GM19023 (cell line): ENCODE measurements around the gene TMSB10.
"Not testable (repeated sequence)": the region's sequence is repeated elsewhere in the genome, so short reads cannot be mapped to it uniquely, and the experiment has no call there.

Source experiments
- ATAC-seq: cut with Tn5 transposase; IDR thresholded peaks from one replicate; pipeline ENCODE4 v1.9.1; 2021; ENCODE audit warnings: mild to moderate bottlenecking, moderate library complexity; ENCODE audit not compliant: unreplicated experiment

TMSB10 gene

GRCh38 chr2:84905181-84906107 is at the start of gene TMSB10:
TSS of gene TMSB10 (plus strand) at chr2:84905656.
- ATAC-seq: peak; percentile 74

DNA sequence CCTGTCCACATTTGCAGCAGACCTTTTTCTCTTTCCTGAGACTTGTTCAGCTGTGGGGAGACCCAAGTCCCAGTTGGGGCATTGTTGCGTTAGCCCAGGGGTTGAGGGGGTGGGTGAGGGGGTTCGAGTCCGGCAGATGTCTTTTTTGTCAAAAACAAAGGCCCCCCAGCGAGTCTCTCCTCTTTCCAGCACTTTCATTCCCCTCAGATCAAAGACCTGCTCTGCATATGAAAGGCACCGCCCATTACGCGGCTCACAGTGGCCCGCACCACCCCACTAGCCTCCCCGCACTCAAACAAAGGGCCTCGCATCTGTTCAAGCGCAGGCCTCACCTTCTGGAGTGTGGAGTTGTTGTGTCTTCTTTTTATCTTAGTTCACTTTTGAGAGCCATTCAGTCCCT is 49.7 kb upstream of the TMSB10 start:
- ATAC-seq: no peak

DNA sequence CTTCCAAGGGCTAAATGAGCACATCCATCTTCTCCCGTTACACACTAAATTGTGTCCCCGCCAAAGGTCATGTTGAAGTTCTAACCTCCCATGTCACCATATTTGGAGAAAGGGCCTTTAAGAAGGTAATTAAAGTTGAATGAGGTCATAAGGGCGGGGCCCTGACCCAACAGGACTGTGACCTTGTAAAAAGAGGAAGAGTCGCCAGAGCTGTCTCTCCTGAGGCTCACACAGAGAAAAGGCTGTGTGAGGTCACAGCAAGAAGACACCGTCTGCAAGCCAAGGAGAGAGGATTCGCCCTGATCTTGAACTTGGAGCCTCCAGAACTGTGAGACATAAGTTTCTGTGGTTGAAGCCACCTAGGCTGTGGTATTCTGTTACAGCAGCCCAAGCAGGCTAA is 48.7 kb upstream of the TMSB10 start:
- ATAC-seq: no peak

GRCh38 chr2:84857566-84857965 is 47.9 kb upstream of the TMSB10 start:
- ATAC-seq: no peak

DNA sequence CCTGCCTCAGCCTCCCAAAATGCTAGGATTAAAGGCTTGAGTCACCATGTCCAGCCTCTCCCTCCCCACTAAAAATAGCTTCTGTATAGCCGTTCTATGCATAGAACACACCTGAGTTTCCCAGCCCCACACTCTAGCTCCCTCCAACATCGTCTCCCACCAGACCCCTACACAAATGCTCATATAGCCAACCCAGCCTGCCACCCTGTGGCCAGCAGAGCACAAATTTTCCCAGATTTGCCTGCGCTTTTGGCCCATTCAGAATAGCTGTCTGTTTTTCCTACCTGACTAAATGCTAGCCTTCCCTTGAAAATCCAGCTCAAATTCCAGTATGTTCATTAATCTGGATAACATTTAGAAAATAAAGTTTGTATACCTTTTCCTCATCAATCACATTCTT is 47.3 kb upstream of the TMSB10 start:
- no peak for ATAC-seq

GRCh38 chr2:84858937-84859336 is 46.5 kb upstream of the TMSB10 start:
- no peak for ATAC-seq

GRCh38 chr2:84861539-84861938 is 43.9 kb upstream of the TMSB10 start:
- no peak for ATAC-seq

- ATAC-seq: no peak
Observed at GRCh38 chr2:84862006-84862405, 43.5 kb upstream of the TMSB10 start.

DNA sequence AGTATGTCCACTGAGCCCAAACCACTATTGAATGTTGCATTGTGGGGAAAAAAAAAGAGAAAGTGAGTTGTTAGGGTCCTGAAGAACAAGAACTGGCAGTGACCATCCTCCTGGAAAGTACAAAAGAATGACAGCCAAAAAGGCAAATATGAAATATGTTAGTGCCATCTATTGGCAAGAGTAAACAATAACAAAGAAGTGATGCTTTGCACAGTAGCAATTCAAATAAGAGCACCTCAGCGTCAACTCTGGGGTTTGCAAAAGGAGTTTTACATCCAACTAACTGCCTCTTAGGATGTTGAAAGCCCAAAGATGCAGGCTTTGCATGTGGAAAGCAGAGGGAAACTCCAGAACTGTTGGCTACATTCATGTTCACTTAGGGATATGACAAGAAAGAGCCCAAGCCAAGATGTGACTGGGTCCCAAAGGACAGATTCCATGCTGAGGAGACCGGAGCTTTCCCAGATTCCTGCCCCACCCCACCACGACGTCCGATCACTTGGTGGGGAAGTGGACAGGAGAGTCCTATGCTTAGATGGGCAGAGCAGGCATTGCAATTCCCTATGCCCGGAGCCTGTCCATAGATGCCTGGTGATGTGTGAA is 40.2 kb upstream of the TMSB10 start:
- ATAC-seq: no peak

DNA sequence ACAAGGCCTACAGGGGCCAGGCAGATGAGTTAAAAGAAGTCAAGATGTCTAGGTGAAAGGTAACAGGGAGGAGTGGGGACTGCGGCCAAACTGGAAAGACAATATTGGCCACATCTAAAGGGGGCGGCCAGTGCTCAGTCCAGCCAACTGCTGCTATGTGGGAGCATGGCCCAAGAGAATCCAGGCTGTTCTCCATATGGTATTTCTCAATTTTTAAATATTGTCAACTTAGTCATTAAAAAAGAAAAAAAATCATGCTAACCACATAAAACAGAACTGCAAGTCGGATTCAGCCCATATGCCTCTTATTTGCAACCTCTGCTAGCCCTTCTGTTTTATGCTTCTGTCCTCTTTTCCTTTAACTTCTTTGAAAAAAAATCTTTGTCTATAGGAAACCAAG is 39.3 kb upstream of the TMSB10 start:
- no peak for ATAC-seq

DNA sequence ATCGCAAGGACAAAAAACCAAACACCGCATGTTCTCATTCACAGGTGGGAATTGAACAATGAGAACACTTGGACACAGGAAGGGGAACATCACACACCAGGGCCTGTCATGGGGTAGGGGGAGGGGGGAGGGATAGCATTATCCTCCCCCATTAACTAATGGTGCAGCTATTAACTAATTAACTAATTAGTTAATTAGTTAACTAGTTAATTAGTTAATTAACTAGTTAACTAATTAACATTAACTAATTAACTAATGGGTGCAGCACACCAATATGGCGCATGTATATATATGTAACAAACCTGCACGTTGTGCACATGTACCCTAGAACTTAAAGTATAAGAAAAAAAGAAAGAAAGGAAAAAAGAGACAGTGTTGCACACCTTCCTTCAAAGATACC is 37.1 kb upstream of the TMSB10 start:
- not testable (repeated sequence) for ATAC-seq

- ATAC-seq: no peak
Observed at GRCh38 chr2:84870306-84870705, 35.1 kb upstream of the TMSB10 start.

DNA sequence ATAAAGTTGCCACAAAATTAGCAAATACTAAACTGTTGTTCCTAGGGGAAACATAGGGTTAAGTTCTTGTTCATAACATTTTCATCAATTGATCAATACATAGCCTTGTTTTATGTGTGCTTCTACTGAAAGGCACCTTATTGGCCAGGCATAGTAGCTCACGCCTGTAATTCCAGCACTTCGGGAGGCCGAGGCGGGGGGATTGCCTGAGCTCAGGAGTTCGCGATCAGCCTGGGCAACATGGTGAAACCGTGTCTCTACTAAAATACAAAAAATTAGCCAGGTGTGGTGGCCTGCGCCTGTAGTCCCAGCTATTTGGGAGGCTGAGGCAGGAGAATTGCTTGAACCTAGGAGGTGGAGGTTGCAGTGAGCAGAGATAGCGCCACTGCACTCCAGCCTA is 32.8 kb upstream of the TMSB10 start:
- ATAC-seq: not testable (repeated sequence)

DNA sequence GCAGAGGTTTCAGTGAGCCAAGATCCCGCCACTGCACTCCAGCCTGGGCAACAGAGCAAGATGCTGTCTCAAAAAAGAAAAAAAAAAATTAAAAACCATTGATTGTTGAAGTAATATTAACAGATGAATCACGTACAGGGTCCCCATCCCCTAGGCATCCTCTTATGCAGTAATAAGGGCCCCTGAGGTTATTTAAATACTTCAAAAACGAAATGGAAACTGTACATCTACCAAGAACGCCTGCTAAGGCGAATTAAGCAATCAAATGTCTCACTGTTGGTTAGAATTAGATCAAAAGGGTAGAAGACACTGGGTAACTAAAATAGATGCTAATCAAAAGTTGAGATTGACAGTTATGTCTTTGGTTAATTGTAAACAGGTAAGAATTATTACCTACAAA is 32.1 kb upstream of the TMSB10 start:
- no peak for ATAC-seq

GRCh38 chr2:84874381-84875212 is 30.9 kb upstream of the TMSB10 start:
- ATAC-seq: no peak

- ATAC-seq: no peak
Observed at GRCh38 chr2:84875213-84875560, 30.3 kb upstream of the TMSB10 start.

GRCh38 chr2:84875619-84876018 is 29.8 kb upstream of the TMSB10 start:
- ATAC-seq: not testable (repeated sequence)

GRCh38 chr2:84876369-84876768 is 29.1 kb upstream of the TMSB10 start:
- ATAC-seq: no peak

GRCh38 chr2:84878459-84878858 is 27.0 kb upstream of the TMSB10 start:
- no peak for ATAC-seq

DNA sequence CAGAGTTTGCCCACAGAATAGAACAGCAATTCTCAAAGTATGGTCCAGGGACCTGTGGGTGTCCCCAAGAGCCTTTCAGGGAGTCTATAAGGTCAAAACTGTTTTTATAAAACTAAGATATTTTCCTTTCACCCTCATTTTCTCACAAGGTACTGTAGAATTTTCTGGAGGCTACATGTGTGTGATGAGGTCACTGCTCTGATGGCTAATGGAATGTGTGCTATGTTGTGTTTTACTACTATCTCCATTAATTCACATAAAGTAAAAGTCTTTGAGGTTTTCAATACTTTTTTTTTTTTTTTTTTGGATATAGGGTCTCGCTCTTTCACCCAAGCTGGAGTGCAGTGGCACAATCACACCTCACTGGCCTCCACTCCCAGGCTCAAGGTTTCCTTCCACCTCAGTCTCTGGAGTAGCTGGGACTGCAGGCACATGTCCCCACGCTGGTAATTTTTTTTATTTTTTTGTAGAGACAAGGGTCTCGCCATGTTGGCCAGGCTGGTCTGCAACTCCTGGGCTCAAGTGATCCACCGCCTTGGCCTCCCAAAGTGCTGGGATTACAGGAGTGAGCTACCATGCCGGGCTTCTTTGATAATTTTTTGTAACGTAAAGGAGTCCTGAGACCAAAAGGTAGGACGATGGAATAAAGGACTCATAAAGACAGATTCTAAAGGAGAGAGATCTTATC is 26.4 kb upstream of the TMSB10 start:
- no peak for ATAC-seq
